ENCODE results near the gene SLC22A16. TPM values are rescaled to one million over a fixed set of nuclear protein-coding genes. Genes with fewer than 3 reads are reported as not detected.
A peak's percentile ranks its signal among the peaks of the same experiment; 100 is the strongest.
"Not testable (repeated sequence)": the region's sequence is repeated elsewhere in the genome, so short reads cannot be mapped to it uniquely, and the experiment has no call there.

Gene SLC22A16
- polyA plus RNA-seq, 4 donors = 0.15 to 0.16 TPM; not detected in 2

- H3K4me1 ChIP-seq (ENCODE audit: control insufficient read depth in 3 of 3, insufficient read depth in 2 of 3, low read depth in 1 of 3, low read length in 2 of 3) = peaks cover 0 to 18% (median 0%) of the 10 kb centered on the region in 3 donors
- DNase-seq (peak in 1 of 2 donors; percentile 38), FAIRE-seq (no peak)
- 37 to 54% (median 46%) methylated on average over 9 of the region's 9 CpGs for WGBS, 3 donors
- no peaks in the 10 kb centered on the region for H3K36me3 ChIP-seq (ENCODE audit: control insufficient read depth in 3 of 3, insufficient read depth in 2 of 3, low read depth in 1 of 3, low read length in 3 of 3)
- H3K4me3 ChIP-seq (ENCODE audit: low read depth in 1 of 3, low read length in 3 of 3) = no peak overlapping the region
- no peaks in the 10 kb centered on the region for H3K9me3 ChIP-seq (ENCODE audit: control insufficient read depth in 2 of 2, insufficient read depth in 1 of 2, low read depth in 1 of 2, low read length in 1 of 2)
- no peak overlapping the region for H3K27ac ChIP-seq (ENCODE audit: low read depth in 1 of 3, low read length in 2 of 3)
- peaks cover 0 to 4% (median 0%) of the 10 kb centered on the region in 3 donors for H3K27me3 ChIP-seq (ENCODE audit: control insufficient read depth in 3 of 3, insufficient read depth in 3 of 3, low read length in 3 of 3)
Observed at GRCh38 chr6:110517601-110518281, 41.3 kb upstream of the SLC22A16 start.

- Histone ChIP-seq H3K27ac (ENCODE audit: low read depth in 1 of 3, low read length in 2 of 3) (no peak overlapping the region), H3K9me3 (ENCODE audit: control insufficient read depth in 2 of 2, insufficient read depth in 1 of 2, low read depth in 1 of 2, low read length in 1 of 2) (no peaks in the 10 kb centered on the region), H3K36me3 (ENCODE audit: control insufficient read depth in 3 of 3, insufficient read depth in 2 of 3, low read depth in 1 of 3, low read length in 3 of 3) (no peaks in the 10 kb centered on the region), H3K4me1 (ENCODE audit: control insufficient read depth in 3 of 3, insufficient read depth in 2 of 3, low read depth in 1 of 3, low read length in 2 of 3) (peaks cover 0 to 18% (median 0%) of the 10 kb centered on the region in 3 donors), H3K27me3 (ENCODE audit: control insufficient read depth in 3 of 3, insufficient read depth in 3 of 3, low read length in 3 of 3) (peaks cover 0 to 4% (median 0%) of the 10 kb centered on the region in 3 donors), H3K4me3 (ENCODE audit: low read depth in 1 of 3, low read length in 3 of 3) (no peak overlapping the region)
- FAIRE-seq (no peak), DNase-seq (peak in 1 of 2 donors; percentile 31)
- WGBS, 3 donors = 20 to 57% (median 24%) methylated on average over 2 of the region's 2 CpGs
Observed at GRCh38 chr6:110517034-110517433, 40.6 kb upstream of the SLC22A16 start.

GRCh38 chr6:110514818-110515217 is 38.4 kb upstream of the SLC22A16 start:
- 61 to 80% (median 73%) methylated on average over 4 of the region's 4 CpGs for WGBS, 3 donors
- no peaks in the 10 kb centered on the region for H3K36me3 ChIP-seq (ENCODE audit: control insufficient read depth in 3 of 3, insufficient read depth in 2 of 3, low read depth in 1 of 3, low read length in 3 of 3)
- peaks cover 0 to 5% (median 0%) of the 10 kb centered on the region in 3 donors for H3K4me1 ChIP-seq (ENCODE audit: control insufficient read depth in 3 of 3, insufficient read depth in 2 of 3, low read depth in 1 of 3, low read length in 2 of 3)
- H3K27me3 ChIP-seq (ENCODE audit: control insufficient read depth in 3 of 3, insufficient read depth in 3 of 3, low read length in 3 of 3) = peaks cover 0 to 2% (median 0%) of the 10 kb centered on the region in 3 donors
- FAIRE-seq = no peak
- H3K9me3 ChIP-seq (ENCODE audit: control insufficient read depth in 2 of 2, insufficient read depth in 1 of 2, low read depth in 1 of 2, low read length in 1 of 2) = no peaks in the 10 kb centered on the region
- DNase-seq = no peak
- H3K27ac ChIP-seq (ENCODE audit: low read depth in 1 of 3, low read length in 2 of 3) = no peak overlapping the region
- H3K4me3 ChIP-seq (ENCODE audit: low read depth in 1 of 3, low read length in 3 of 3) = no peak overlapping the region

- DNase-seq (peak in 1 of 2 donors; percentile 45), FAIRE-seq (no peak)
- no peaks in the 10 kb centered on the region for H3K36me3 ChIP-seq (ENCODE audit: control insufficient read depth in 3 of 3, insufficient read depth in 2 of 3, low read depth in 1 of 3, low read length in 3 of 3)
- H3K9me3 ChIP-seq (ENCODE audit: control insufficient read depth in 2 of 2, insufficient read depth in 1 of 2, low read depth in 1 of 2, low read length in 1 of 2) = peaks cover 0 to 8% of the 10 kb centered on the region in 2 donors
- H3K4me1 ChIP-seq (ENCODE audit: control insufficient read depth in 3 of 3, insufficient read depth in 2 of 3, low read depth in 1 of 3, low read length in 2 of 3) = peaks cover 0 to 9% (median 0%) of the 10 kb centered on the region in 3 donors
- no peak overlapping the region for H3K4me3 ChIP-seq (ENCODE audit: low read depth in 1 of 3, low read length in 3 of 3)
- peaks cover 0 to 2% (median 0%) of the 10 kb centered on the region in 3 donors for H3K27me3 ChIP-seq (ENCODE audit: control insufficient read depth in 3 of 3, insufficient read depth in 3 of 3, low read length in 3 of 3)
- H3K27ac ChIP-seq (ENCODE audit: low read depth in 1 of 3, low read length in 2 of 3) = no peak overlapping the region
Observed at GRCh38 chr6:110512991-110513390, 36.6 kb upstream of the SLC22A16 start.

GRCh38 chr6:110512549-110512948 is 36.1 kb upstream of the SLC22A16 start:
- H3K4me1 ChIP-seq (ENCODE audit: control insufficient read depth in 3 of 3, insufficient read depth in 2 of 3, low read depth in 1 of 3, low read length in 2 of 3); H3K9me3 ChIP-seq (ENCODE audit: control insufficient read depth in 2 of 2, insufficient read depth in 1 of 2, low read depth in 1 of 2, low read length in 1 of 2); H3K27ac ChIP-seq (ENCODE audit: low read depth in 1 of 3, low read length in 2 of 3); H3K36me3 ChIP-seq (ENCODE audit: control insufficient read depth in 3 of 3, insufficient read depth in 2 of 3, low read depth in 1 of 3, low read length in 3 of 3); H3K4me3 ChIP-seq (ENCODE audit: low read depth in 1 of 3, low read length in 3 of 3); H3K27me3 ChIP-seq (ENCODE audit: control insufficient read depth in 3 of 3, insufficient read depth in 3 of 3, low read length in 3 of 3); FAIRE-seq; DNase-seq: not testable (repeated sequence)

- Histone ChIP-seq H3K9me3 (ENCODE audit: control insufficient read depth in 2 of 2, insufficient read depth in 1 of 2, low read depth in 1 of 2, low read length in 1 of 2) (peaks cover 0 to 8% of the 10 kb centered on the region in 2 donors), H3K4me1 (ENCODE audit: control insufficient read depth in 3 of 3, insufficient read depth in 2 of 3, low read depth in 1 of 3, low read length in 2 of 3) (peaks cover 0 to 5% (median 0%) of the 10 kb centered on the region in 3 donors), H3K36me3 (ENCODE audit: control insufficient read depth in 3 of 3, insufficient read depth in 2 of 3, low read depth in 1 of 3, low read length in 3 of 3) (no peaks in the 10 kb centered on the region), H3K27me3 (ENCODE audit: control insufficient read depth in 3 of 3, insufficient read depth in 3 of 3, low read length in 3 of 3) (no peaks in the 10 kb centered on the region), H3K27ac (ENCODE audit: low read depth in 1 of 3, low read length in 2 of 3) (no peak overlapping the region), H3K4me3 (ENCODE audit: low read depth in 1 of 3, low read length in 3 of 3) (no peak overlapping the region)
- DNase-seq (no peak), FAIRE-seq (no peak)
- 91 to 100% (median 100%) methylated on average over 1 of the region's 1 CpG for WGBS, 3 donors
Observed at GRCh38 chr6:110511401-110511800, 35.0 kb upstream of the SLC22A16 start.

GRCh38 chr6:110509617-110510241 is 33.3 kb upstream of the SLC22A16 start:
- H3K27ac ChIP-seq (ENCODE audit: low read depth in 1 of 3, low read length in 2 of 3) = no peak overlapping the region
- H3K9me3 ChIP-seq (ENCODE audit: control insufficient read depth in 2 of 2, insufficient read depth in 1 of 2, low read depth in 1 of 2, low read length in 1 of 2) = peaks cover 0 to 12% of the 10 kb centered on the region in 2 donors
- no peak overlapping the region for H3K4me3 ChIP-seq (ENCODE audit: low read depth in 1 of 3, low read length in 3 of 3)
- 25 to 56% (median 35%) methylated on average over 1 of the region's 1 CpG for WGBS, 3 donors
- FAIRE-seq = no peak
- H3K36me3 ChIP-seq (ENCODE audit: control insufficient read depth in 3 of 3, insufficient read depth in 2 of 3, low read depth in 1 of 3, low read length in 3 of 3) = no peaks in the 10 kb centered on the region
- peaks cover 0 to 5% (median 0%) of the 10 kb centered on the region in 3 donors for H3K4me1 ChIP-seq (ENCODE audit: control insufficient read depth in 3 of 3, insufficient read depth in 2 of 3, low read depth in 1 of 3, low read length in 2 of 3)
- DNase-seq = peak; percentile 53 to 58
- no peaks in the 10 kb centered on the region for H3K27me3 ChIP-seq (ENCODE audit: control insufficient read depth in 3 of 3, insufficient read depth in 3 of 3, low read length in 3 of 3)

GRCh38 chr6:110504891-110505290 is 28.5 kb upstream of the SLC22A16 start:
- H3K4me3 ChIP-seq (ENCODE audit: low read depth in 1 of 3, low read length in 3 of 3); FAIRE-seq; H3K27me3 ChIP-seq (ENCODE audit: control insufficient read depth in 3 of 3, insufficient read depth in 3 of 3, low read length in 3 of 3); H3K4me1 ChIP-seq (ENCODE audit: control insufficient read depth in 3 of 3, insufficient read depth in 2 of 3, low read depth in 1 of 3, low read length in 2 of 3); H3K27ac ChIP-seq (ENCODE audit: low read depth in 1 of 3, low read length in 2 of 3); H3K36me3 ChIP-seq (ENCODE audit: control insufficient read depth in 3 of 3, insufficient read depth in 2 of 3, low read depth in 1 of 3, low read length in 3 of 3); DNase-seq: not testable (repeated sequence)
- 82 to 87% (median 86%) methylated on average over 2 of the region's 2 CpGs for WGBS, 3 donors
- H3K9me3 ChIP-seq (ENCODE audit: control insufficient read depth in 2 of 2, insufficient read depth in 1 of 2, low read depth in 1 of 2, low read length in 1 of 2) = peaks cover 0 to 12% of the 10 kb centered on the region in 2 donors
